GM11168 (cell line): ENCODE data around the gene GSK3B.
"Not testable (repeated sequence)": the region's sequence is repeated elsewhere in the genome, so short reads cannot be mapped to it uniquely, and the experiment has no call there.

Experiments used
- in situ Hi-C: fragments of 300-500 bp; cut with MboI; formaldehyde crosslinking; loops from one replicate; pipeline ENCODE4 v1.12.0; 2022; ENCODE audit warnings: low sequenced_read_pairs; ENCODE audit not compliant: unreplicated experiment

Gene GSK3B

DNA sequence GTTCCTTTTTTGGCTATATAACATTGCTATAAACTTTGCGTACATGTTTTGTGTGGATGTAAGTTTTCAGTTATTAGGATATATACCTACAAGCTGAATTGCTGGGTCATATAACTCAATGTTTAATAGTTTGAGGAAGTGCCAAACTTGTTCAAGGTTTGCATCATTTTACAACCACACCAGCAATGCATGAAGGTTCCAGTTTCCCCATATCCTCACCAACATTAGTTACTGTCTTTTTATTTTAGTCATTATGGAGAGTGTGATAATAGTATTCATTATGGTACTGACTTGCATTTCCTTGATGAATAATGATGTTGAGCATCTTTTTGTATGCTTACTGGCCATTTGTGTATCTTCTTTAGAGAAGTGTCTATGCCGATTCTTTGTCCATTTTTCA, 200.1 kb downstream of the GSK3B start:
- in situ Hi-C loops, result no loop called here

GRCh38 chr3:119893769-119894168, 200.5 kb downstream of the GSK3B start:
- in situ Hi-C loops, result no loop called here

GRCh38 chr3:119891944-119892721, 202.1 kb downstream of the GSK3B start:
- in situ Hi-C loops, result no loop called here

- in situ Hi-C loops, result not testable (repeated sequence)
Observed at GRCh38 chr3:119888681-119889080, 205.6 kb downstream of the GSK3B start.

- in situ Hi-C loops, result no loop called here
Observed at GRCh38 chr3:119885746-119886530, 208.3 kb downstream of the GSK3B start.

- in situ Hi-C loops, result no loop called here
Observed at GRCh38 chr3:119884161-119884557, 210.1 kb downstream of the GSK3B start.

DNA sequence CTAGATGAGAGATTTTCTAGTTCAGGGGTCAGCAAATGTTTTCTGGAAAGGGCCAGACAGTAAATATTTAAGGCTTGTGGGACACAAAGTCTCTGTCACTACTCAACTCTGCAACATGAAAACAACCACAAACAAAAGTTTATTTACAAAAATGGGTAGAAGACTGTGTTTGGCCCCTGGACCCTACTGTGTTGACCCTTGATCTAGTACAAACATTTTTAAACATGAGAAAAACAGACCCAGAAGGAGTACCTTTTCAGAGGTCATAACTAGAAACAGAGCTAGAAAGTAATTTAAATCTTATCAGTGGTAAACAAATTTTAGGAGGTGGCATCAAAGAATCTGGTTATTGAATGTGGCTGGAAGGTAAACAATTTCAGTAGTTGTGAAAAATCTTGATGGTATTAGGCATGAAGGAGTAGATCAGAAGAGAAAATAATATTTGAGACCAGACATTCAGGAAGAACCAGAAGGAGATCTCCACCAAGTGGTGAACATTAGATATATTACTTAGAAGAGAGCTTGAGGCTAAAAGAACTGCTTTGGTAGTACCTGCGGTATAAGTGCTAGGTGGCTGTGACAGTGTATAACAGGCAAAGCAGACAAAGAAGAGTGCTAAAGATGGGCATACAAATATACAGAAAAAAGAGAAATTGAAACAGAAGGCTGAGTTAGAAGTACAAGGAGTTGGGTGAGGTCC, 210.6 kb downstream of the GSK3B start:
- in situ Hi-C loops, result no loop called here

- in situ Hi-C loops, result no loop called here
Observed at GRCh38 chr3:119880966-119881365, 213.3 kb downstream of the GSK3B start.

- in situ Hi-C loops, result no loop called here
Observed at GRCh38 chr3:119873646-119874045, 220.6 kb downstream of the GSK3B start.

- in situ Hi-C loops, result no loop called here
Observed at GRCh38 chr3:119872773-119873172, 221.5 kb downstream of the GSK3B start.

- in situ Hi-C loops, result no loop called here
Observed at GRCh38 chr3:119871571-119871970, 222.7 kb downstream of the GSK3B start.

- in situ Hi-C loops, result no loop called here
Observed at GRCh38 chr3:119870512-119870911, 223.7 kb downstream of the GSK3B start.

DNA sequence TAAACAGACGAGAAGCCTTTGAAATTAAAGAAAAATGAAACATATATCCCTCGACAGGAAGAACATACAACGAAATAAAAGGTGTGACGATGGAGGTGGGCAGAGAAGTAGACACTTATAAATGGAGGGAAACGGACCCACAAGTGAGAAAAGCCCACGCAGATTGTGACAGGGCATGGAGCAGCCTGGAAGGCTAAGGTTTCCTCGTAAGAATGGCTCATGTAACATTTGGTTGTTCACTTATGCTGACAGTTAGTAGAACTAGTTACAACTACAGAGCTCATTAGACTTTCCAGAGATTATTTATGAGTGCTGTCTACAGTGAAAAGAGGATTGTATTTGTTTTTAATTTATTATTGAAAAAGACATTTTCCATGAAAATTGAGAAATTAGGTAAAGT, 229.8 kb downstream of the GSK3B start:
- in situ Hi-C loops, result no loop called here

DNA sequence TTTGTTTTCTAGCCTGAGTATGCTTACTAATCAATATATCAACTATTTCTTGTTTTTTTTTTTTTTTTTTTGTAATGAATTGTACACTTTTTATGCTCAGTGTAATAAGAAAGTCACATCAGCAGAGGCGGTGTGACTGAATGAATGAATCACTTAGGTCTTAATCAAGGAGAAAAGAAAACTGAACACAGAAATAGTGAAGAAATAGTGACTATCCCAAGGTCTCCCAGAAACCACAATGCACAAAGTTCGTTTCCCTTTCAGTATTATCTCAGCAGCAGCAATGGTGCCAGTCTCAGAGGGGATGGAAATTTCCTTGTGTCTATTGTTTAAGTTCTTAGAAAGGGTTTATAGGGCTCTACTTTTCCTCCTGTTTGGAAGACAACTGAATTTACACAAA, 231.6 kb downstream of the GSK3B start:
- in situ Hi-C loops, result no loop called here

- in situ Hi-C loops, result no loop called here
Observed at GRCh38 chr3:119861681-119862080, 232.6 kb downstream of the GSK3B start.

GRCh38 chr3:119859728-119860127, 234.5 kb downstream of the GSK3B start:
- in situ Hi-C loops, result no loop called here

DNA sequence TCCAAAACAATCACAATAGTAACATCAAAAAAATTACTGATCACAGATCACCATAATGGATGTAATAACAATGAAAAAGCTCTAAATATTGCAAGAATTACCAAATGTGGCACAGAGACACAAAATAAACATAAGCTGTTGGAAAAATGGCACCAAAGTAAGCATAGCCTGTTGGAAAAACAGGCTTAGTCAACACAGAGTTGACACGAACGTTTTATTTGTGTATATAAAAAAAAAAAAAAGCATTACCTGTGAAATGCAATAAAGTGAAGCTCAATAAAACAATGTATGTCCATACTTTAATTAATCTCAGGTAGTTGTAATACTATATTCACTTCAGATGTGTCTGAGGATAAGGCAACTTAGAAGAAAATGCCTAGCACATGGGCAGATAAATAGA, 235.3 kb downstream of the GSK3B start:
- in situ Hi-C loops, result no loop called here

DNA sequence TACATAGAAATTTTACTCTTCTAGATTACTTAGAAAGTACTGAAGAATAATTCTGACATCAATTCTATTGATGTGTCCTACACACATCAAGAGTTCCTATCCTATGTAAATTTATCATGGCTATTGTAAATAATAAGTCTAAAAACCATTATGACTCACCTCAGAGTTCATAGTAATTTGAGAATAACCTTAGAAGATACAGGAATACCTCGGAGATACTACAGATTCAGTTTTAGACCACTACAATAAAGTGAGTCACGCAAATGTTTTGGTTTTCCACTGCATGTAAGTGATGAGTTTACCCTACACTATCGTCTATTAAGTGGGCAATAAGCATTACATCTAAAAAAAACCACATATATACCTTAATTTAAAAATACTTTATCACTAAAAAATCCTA, 237.6 kb downstream of the GSK3B start:
- in situ Hi-C loops, result no loop called here

GRCh38 chr3:119849126-119849525, 245.1 kb downstream of the GSK3B start:
- in situ Hi-C loops, result no loop called here

DNA sequence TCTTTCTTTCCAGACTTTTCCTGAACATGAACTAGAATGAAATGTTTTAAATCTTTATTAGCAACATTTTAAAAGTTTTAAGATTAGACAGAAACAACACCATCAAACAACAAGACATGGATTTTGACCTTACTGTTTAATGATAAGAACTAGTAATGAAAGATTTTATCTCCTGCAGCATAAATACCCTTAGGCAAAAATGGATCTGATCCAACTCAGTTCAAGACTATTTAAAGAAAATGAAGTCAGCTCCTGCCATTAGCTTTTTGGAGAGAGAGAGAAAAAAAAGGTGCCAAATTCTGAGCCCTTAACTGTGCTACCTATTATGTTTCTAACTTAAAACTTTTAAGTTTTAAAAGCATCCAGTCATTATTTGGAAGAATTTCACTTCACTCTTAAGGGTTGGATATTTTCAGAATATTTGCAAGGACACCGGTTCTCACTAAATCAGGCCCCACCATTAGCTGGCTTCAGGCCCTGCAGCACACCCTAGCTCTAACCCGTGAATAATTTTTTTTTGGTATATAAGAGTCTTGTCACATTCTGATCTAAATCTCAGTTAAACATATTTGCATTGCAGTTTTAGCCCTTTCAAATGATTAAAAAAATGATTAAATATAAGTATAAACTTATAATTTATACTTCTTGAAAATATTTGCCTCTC, 252.3 kb downstream of the GSK3B start:
- in situ Hi-C loops, result no loop called here

GRCh38 chr3:119835556-119835955, 258.7 kb downstream of the GSK3B start:
- in situ Hi-C loops, result no loop called here
